Measurements from ENCODE around the gene HYPK.

HYPK gene
- total RNA-seq: 2.9 to 22.2 (median 10.6) reads per million in 9 experiments

GRCh38 chr15:43800286-43801141, at the start of gene HYPK:
TSS of gene HYPK (plus strand) at chr15:43800599. CDS start at chr15:43800623, 24 bp downstream.
- peak; percentile 99 for ATAC-seq (replicated peaks)
- Mint-ChIP-seq H3K9me3 (no peaks in the 10 kb centered on the region), H3K36me3 (ENCODE audit: insufficient read depth) (peaks cover 71% of the 10 kb centered on the region), H3K4me3 (peak within 1 kb of the TSS; percentile 98 to 99), H3K27ac (peak within 1 kb of the TSS; percentile 93 to 96), H3K4me1 (ENCODE audit: low read depth in 2 of 2) (peaks cover 32 to 40% of the 10 kb centered on the region in 2 donors), H3K27me3 (no peaks in the 10 kb centered on the region)
- peak; percentile 89 to 91 (median 91) for DNase-seq

- Mint-ChIP-seq H3K9me3 (no peaks in the 10 kb centered on the region), H3K27ac (peak overlapping the region in 1 of 2 donors; percentile 50), H3K4me1 (ENCODE audit: low read depth in 2 of 2) (peaks cover 33 to 54% of the 10 kb centered on the region in 2 donors), H3K4me3 (peak overlapping the region; percentile 0 to 68), H3K27me3 (no peaks in the 10 kb centered on the region), H3K36me3 (ENCODE audit: insufficient read depth) (peaks cover 68% of the 10 kb centered on the region)
- no peak for ATAC-seq (replicated peaks)
- no peak for DNase-seq
Measured at GRCh38 chr15:43751885-43752284, 48.5 kb upstream of the HYPK start.

GRCh38 chr15:43762824-43763223, 37.6 kb upstream of the HYPK start:
- H3K4me3 Mint-ChIP-seq: no peak overlapping the region
- no peak for ATAC-seq (replicated peaks)
- peaks cover 0 to 9% of the 10 kb centered on the region in 2 donors for H3K4me1 Mint-ChIP-seq (ENCODE audit: low read depth in 2 of 2)
- peaks cover 100% of the 10 kb centered on the region for H3K36me3 Mint-ChIP-seq (ENCODE audit: insufficient read depth)
- H3K27me3 Mint-ChIP-seq: no peaks in the 10 kb centered on the region
- peak overlapping the region in 1 of 2 donors; percentile 57 for H3K27ac Mint-ChIP-seq
- H3K9me3 Mint-ChIP-seq: no peaks in the 10 kb centered on the region
- no peak for DNase-seq

GRCh38 chr15:43763819-43764446, 36.5 kb upstream of the HYPK start:
- no peaks in the 10 kb centered on the region for H3K9me3 Mint-ChIP-seq
- peak overlapping the region in 1 of 2 donors; percentile 57 for H3K27ac Mint-ChIP-seq
- no peak for ATAC-seq (replicated peaks)
- peaks cover 0 to 5% of the 10 kb centered on the region in 2 donors for H3K4me1 Mint-ChIP-seq (ENCODE audit: low read depth in 2 of 2)
- DNase-seq: no peak
- peaks cover 100% of the 10 kb centered on the region for H3K36me3 Mint-ChIP-seq (ENCODE audit: insufficient read depth)
- H3K27me3 Mint-ChIP-seq: no peaks in the 10 kb centered on the region
- H3K4me3 Mint-ChIP-seq: no peak overlapping the region

- H3K4me1 Mint-ChIP-seq (ENCODE audit: low read depth in 2 of 2): no peaks in the 10 kb centered on the region
- no peak overlapping the region for H3K4me3 Mint-ChIP-seq
- DNase-seq (peak; percentile 46 to 58 (median 58)), ATAC-seq (replicated peaks) (peak; percentile 83)
- no peak overlapping the region for H3K27ac Mint-ChIP-seq
- no peaks in the 10 kb centered on the region for H3K9me3 Mint-ChIP-seq
- no peaks in the 10 kb centered on the region for H3K27me3 Mint-ChIP-seq
- H3K36me3 Mint-ChIP-seq (ENCODE audit: insufficient read depth): peaks cover 93% of the 10 kb centered on the region
Measured at GRCh38 chr15:43769584-43770228, 30.7 kb upstream of the HYPK start.

GRCh38 chr15:43771816-43772215, 28.6 kb upstream of the HYPK start:
- H3K27me3 Mint-ChIP-seq: no peaks in the 10 kb centered on the region
- peaks cover 0 to 6% of the 10 kb centered on the region in 2 donors for H3K4me1 Mint-ChIP-seq (ENCODE audit: low read depth in 2 of 2)
- peaks cover 86% of the 10 kb centered on the region for H3K36me3 Mint-ChIP-seq (ENCODE audit: insufficient read depth)
- no peak overlapping the region for H3K4me3 Mint-ChIP-seq
- H3K9me3 Mint-ChIP-seq: no peaks in the 10 kb centered on the region
- DNase-seq (no peak), ATAC-seq (replicated peaks) (no peak)
- peak overlapping the region in 1 of 2 donors; percentile 66 for H3K27ac Mint-ChIP-seq

- H3K9me3 Mint-ChIP-seq: no peaks in the 10 kb centered on the region
- H3K27ac Mint-ChIP-seq: peak overlapping the region in 1 of 2 donors; percentile 93
- ATAC-seq (replicated peaks): no peak
- no peak for DNase-seq
- no peak overlapping the region for H3K4me3 Mint-ChIP-seq
- H3K27me3 Mint-ChIP-seq: no peaks in the 10 kb centered on the region
- H3K4me1 Mint-ChIP-seq (ENCODE audit: low read depth in 2 of 2): peaks cover 4 to 12% of the 10 kb centered on the region in 2 donors
- peaks cover 86% of the 10 kb centered on the region for H3K36me3 Mint-ChIP-seq (ENCODE audit: insufficient read depth)
Measured at GRCh38 chr15:43772624-43773023, 27.8 kb upstream of the HYPK start.

- Mint-ChIP-seq H3K36me3 (ENCODE audit: insufficient read depth) (peaks cover 77% of the 10 kb centered on the region), H3K27me3 (no peaks in the 10 kb centered on the region), H3K27ac (peak overlapping the region; percentile 17 to 93), H3K4me3 (no peak overlapping the region), H3K4me1 (ENCODE audit: low read depth in 2 of 2) (peaks cover 8 to 17% of the 10 kb centered on the region in 2 donors), H3K9me3 (no peaks in the 10 kb centered on the region)
- no peak for ATAC-seq (replicated peaks)
- no peak for DNase-seq
Measured at GRCh38 chr15:43774062-43774461, 26.3 kb upstream of the HYPK start.

GRCh38 chr15:43775411-43775965, 24.9 kb upstream of the HYPK start:
- peak overlapping the region; percentile 94 to 97 for H3K4me3 Mint-ChIP-seq
- H3K36me3 Mint-ChIP-seq (ENCODE audit: insufficient read depth): peaks cover 64% of the 10 kb centered on the region
- ATAC-seq (replicated peaks) (no peak), DNase-seq (no peak)
- H3K9me3 Mint-ChIP-seq: no peaks in the 10 kb centered on the region
- H3K27ac Mint-ChIP-seq: peak overlapping the region in 1 of 2 donors; percentile 93
- peaks cover 10 to 19% of the 10 kb centered on the region in 2 donors for H3K4me1 Mint-ChIP-seq (ENCODE audit: low read depth in 2 of 2)
- H3K27me3 Mint-ChIP-seq: no peaks in the 10 kb centered on the region

GRCh38 chr15:43776101-43776717, 24.2 kb upstream of the HYPK start:
- DNase-seq (peak in 2 of 3 experiments; percentile 17), ATAC-seq (replicated peaks) (peak; percentile 5)
- Mint-ChIP-seq H3K36me3 (ENCODE audit: insufficient read depth) (peaks cover 56% of the 10 kb centered on the region), H3K9me3 (no peaks in the 10 kb centered on the region), H3K4me3 (peak overlapping the region; percentile 94 to 97), H3K27me3 (no peaks in the 10 kb centered on the region), H3K27ac (peak overlapping the region in 1 of 2 donors; percentile 93), H3K4me1 (ENCODE audit: low read depth in 2 of 2) (peaks cover 10 to 19% of the 10 kb centered on the region in 2 donors)

GRCh38 chr15:43776718-43777266, 23.6 kb upstream of the HYPK start, which contains the start of gene ELL3:
TSS of gene ELL3 (minus strand) at chr15:43776966. CDS start at chr15:43776901, 65 bp downstream.
- H3K4me1 Mint-ChIP-seq (ENCODE audit: low read depth in 2 of 2): peaks cover 10 to 19% of the 10 kb centered on the region in 2 donors
- peak within 1 kb of the TSS; percentile 94 to 97 for H3K4me3 Mint-ChIP-seq
- peak within 1 kb of the TSS; percentile 90 to 93 for H3K27ac Mint-ChIP-seq
- no peaks in the 10 kb centered on the region for H3K9me3 Mint-ChIP-seq
- DNase-seq (peak in 2 of 3 experiments; percentile 60 to 62), ATAC-seq (replicated peaks) (peak; percentile 77)
- peaks cover 51% of the 10 kb centered on the region for H3K36me3 Mint-ChIP-seq (ENCODE audit: insufficient read depth)
- no peaks in the 10 kb centered on the region for H3K27me3 Mint-ChIP-seq

GRCh38 chr15:43777267-43777914, 23.0 kb upstream of the HYPK start:
- peak overlapping the region; percentile 90 to 93 for H3K27ac Mint-ChIP-seq
- ATAC-seq (replicated peaks) (peak; percentile 78), DNase-seq (peak; percentile 83 to 85 (median 85))
- no peaks in the 10 kb centered on the region for H3K27me3 Mint-ChIP-seq
- no peaks in the 10 kb centered on the region for H3K9me3 Mint-ChIP-seq
- H3K36me3 Mint-ChIP-seq (ENCODE audit: insufficient read depth): peaks cover 45% of the 10 kb centered on the region
- H3K4me3 Mint-ChIP-seq: peak overlapping the region; percentile 94 to 97
- peaks cover 10 to 19% of the 10 kb centered on the region in 2 donors for H3K4me1 Mint-ChIP-seq (ENCODE audit: low read depth in 2 of 2)

Data from effector memory CD8-positive, alpha-beta T cell (primary cell).